NCI-H2081 treated with DMSO at 0.1 percent for 48 hours (cell line): ENCODE data around the gene CCDC9.
A peak's percentile ranks its signal among the peaks of the same experiment; 100 is the strongest.

Experiments used
- DNase-seq: peaks from one replicate; lab custom pipeline; 2025; lab: John Stamatoyannopoulos, UW

The CCDC9 gene

GRCh38 chr19:47255879-47256692 is at the start of gene CCDC9:
CCDC9 (plus strand) TSS chr19:47256525; CDS start chr19:47258401, 1,876 bp downstream.
- DNase-seq, result peak; percentile 87

GRCh38 chr19:47209319-47210179 is 46.8 kb upstream of the CCDC9 start:
- no peak for DNase-seq

- DNase-seq, result no peak
Measured at GRCh38 chr19:47210180-47210490, 46.2 kb upstream of the CCDC9 start.

- DNase-seq, result peak; percentile 8
Measured at GRCh38 chr19:47210689-47211316, 45.5 kb upstream of the CCDC9 start.

- no peak for DNase-seq
Measured at GRCh38 chr19:47215581-47215980, 40.7 kb upstream of the CCDC9 start.

GRCh38 chr19:47221080-47221841 is 35.1 kb upstream of the CCDC9 start:
- no peak for DNase-seq

- no peak for DNase-seq
Measured at GRCh38 chr19:47221890-47222289, 34.4 kb upstream of the CCDC9 start.

GRCh38 chr19:47225746-47226425 is 30.4 kb upstream of the CCDC9 start:
- DNase-seq, result peak; percentile 66

- DNase-seq, result no peak
Measured at GRCh38 chr19:47226426-47227351, 29.6 kb upstream of the CCDC9 start.

GRCh38 chr19:47227352-47228167 is 28.8 kb upstream of the CCDC9 start:
- no peak for DNase-seq

- DNase-seq, result no peak
Measured at GRCh38 chr19:47228168-47228936, 28.0 kb upstream of the CCDC9 start.

GRCh38 chr19:47228937-47229675 is 27.2 kb upstream of the CCDC9 start:
- DNase-seq, result no peak

GRCh38 chr19:47229676-47230053 is 26.7 kb upstream of the CCDC9 start:
- no peak for DNase-seq

GRCh38 chr19:47230054-47230920 is 26.0 kb upstream of the CCDC9 start:
- no peak for DNase-seq

GRCh38 chr19:47230921-47231214 is 25.5 kb upstream of the CCDC9 start, which contains the start of gene BBC3:
BBC3 (minus strand) TSS chr19:47231199; CDS start chr19:47228431, 2,768 bp downstream.
- no peak for DNase-seq

GRCh38 chr19:47231215-47232054 is 24.9 kb upstream of the CCDC9 start:
- no peak for DNase-seq
